Pons (tissue), 1 donor: ENCODE measurements around the gene XIRP2.
"Not testable (repeated sequence)": the region's sequence is repeated elsewhere in the genome, so short reads cannot be mapped to it uniquely, and the experiment has no call there.

Experiments
- DNase-seq: peaks from one replicate; pipeline ENCODE4 v3.0.0-alpha.2; 2016; ENCODE audit warnings: low spot score

XIRP2 gene

GRCh38 chr2:167196461-167197252, 308.4 kb downstream of the XIRP2 start:
- no peak for DNase-seq

GRCh38 chr2:167198009-167198408, 309.7 kb downstream of the XIRP2 start:
- DNase-seq: no peak

GRCh38 chr2:167198576-167198975, 310.3 kb downstream of the XIRP2 start:
- no peak for DNase-seq

GRCh38 chr2:167200019-167200418, 311.7 kb downstream of the XIRP2 start:
- DNase-seq: no peak

GRCh38 chr2:167209784-167210183, 321.5 kb downstream of the XIRP2 start:
- DNase-seq: no peak

GRCh38 chr2:167212014-167212648, 323.9 kb downstream of the XIRP2 start:
- DNase-seq: peak; percentile 49

GRCh38 chr2:167215595-167215994, 327.3 kb downstream of the XIRP2 start:
- no peak for DNase-seq

- no peak for DNase-seq
These were observed 349.2 kb downstream of the XIRP2 start for GRCh38 chr2:167237478-167237877.

- no peak for DNase-seq
These were observed 352.4 kb downstream of the XIRP2 start for GRCh38 chr2:167240671-167241070.

- no peak for DNase-seq
These were observed 360.9 kb downstream of the XIRP2 start for GRCh38 chr2:167249197-167249596.

GRCh38 chr2:167253025-167253424, 364.7 kb downstream of the XIRP2 start:
- DNase-seq: no peak

- DNase-seq: no peak
These were observed 366.4 kb downstream of the XIRP2 start for GRCh38 chr2:167254721-167255120.

- no peak for DNase-seq
These were observed 370.4 kb downstream of the XIRP2 start for GRCh38 chr2:167258712-167259111.

- DNase-seq: peak; percentile 26
These were observed 376.1 kb downstream of the XIRP2 start for GRCh38 chr2:167264380-167264779.

GRCh38 chr2:167265004-167265403, 376.7 kb downstream of the XIRP2 start:
- no peak for DNase-seq

- DNase-seq: no peak
These were observed 377.4 kb downstream of the XIRP2 start for GRCh38 chr2:167265722-167266121.

- DNase-seq: not testable (repeated sequence)
These were observed 380.0 kb downstream of the XIRP2 start for GRCh38 chr2:167268245-167268644.

GRCh38 chr2:167271932-167272331, 383.7 kb downstream of the XIRP2 start:
- DNase-seq: no peak

GRCh38 chr2:167275046-167275445, 386.8 kb downstream of the XIRP2 start:
- DNase-seq: no peak

GRCh38 chr2:167279810-167280209, 391.5 kb downstream of the XIRP2 start:
- DNase-seq: no peak

GRCh38 chr2:167287212-167287611, 398.9 kb downstream of the XIRP2 start:
- DNase-seq: no peak

GRCh38 chr2:167289651-167290410, 401.6 kb downstream of the XIRP2 start:
- DNase-seq: no peak
